Type B pancreatic cell (in vitro differentiated cells): ENCODE data around the gene ATPAF2. TPM values are rescaled to one million over a fixed set of nuclear protein-coding genes. Genes with fewer than 3 reads are reported as not detected.
A peak's percentile ranks its signal among the peaks of the same experiment; 100 is the strongest.

Source experiments
- DNase-seq: peaks from one replicate; pipeline ENCODE4 v3.0.0; 2021; ENCODE audit warnings: mixed read lengths; ENCODE audit not compliant: unreplicated experiment; ENCODE audit errors: extremely low spot score
- H3K27ac Mint-ChIP-seq: 2 replicates; pipeline ENCODE4 v1.8.0; 2021; ENCODE audit warnings: mild to moderate bottlenecking, mixed read lengths
- H3K27me3 Mint-ChIP-seq: 2 replicates; pipeline ENCODE4 v1.8.0; 2021; ENCODE audit warnings: mixed read lengths
- H3K36me3 Mint-ChIP-seq: 2 replicates; pipeline ENCODE4 v1.8.0; 2021; ENCODE audit warnings: mixed read lengths
- H3K4me1 Mint-ChIP-seq: one replicate; pipeline ENCODE4 v1.8.0; 2021; ENCODE audit warnings: mixed read lengths; ENCODE audit not compliant: unreplicated experiment
- H3K4me3 Mint-ChIP-seq: 2 replicates; pipeline ENCODE4 v1.8.0; 2021; ENCODE audit warnings: mild to moderate bottlenecking, mixed read lengths
- H3K9me3 Mint-ChIP-seq: 2 replicates; pipeline ENCODE4 v1.8.0; 2021; ENCODE audit warnings: mixed read lengths
- total RNA-seq: library from RNA; stranded (reverse); gene quantifications from 2 replicates; pipeline ENCODE4 v1.2.1, GENCODE V29; 2021; ENCODE audit warnings: low replicate concordance
- TF ChIP-seq, protein P1 (sequence below): fragments of 200-600 bp; sonication (generic); conservative IDR thresholded peaks from 2 replicates; pipeline ENCODE4 v1.5.0; 2021; ENCODE audit warnings: antibody characterized with exemption, mild to moderate bottlenecking

ATPAF2 gene
- total RNA-seq, 1 donor from 2014 or later = 28.9 TPM

DNA sequence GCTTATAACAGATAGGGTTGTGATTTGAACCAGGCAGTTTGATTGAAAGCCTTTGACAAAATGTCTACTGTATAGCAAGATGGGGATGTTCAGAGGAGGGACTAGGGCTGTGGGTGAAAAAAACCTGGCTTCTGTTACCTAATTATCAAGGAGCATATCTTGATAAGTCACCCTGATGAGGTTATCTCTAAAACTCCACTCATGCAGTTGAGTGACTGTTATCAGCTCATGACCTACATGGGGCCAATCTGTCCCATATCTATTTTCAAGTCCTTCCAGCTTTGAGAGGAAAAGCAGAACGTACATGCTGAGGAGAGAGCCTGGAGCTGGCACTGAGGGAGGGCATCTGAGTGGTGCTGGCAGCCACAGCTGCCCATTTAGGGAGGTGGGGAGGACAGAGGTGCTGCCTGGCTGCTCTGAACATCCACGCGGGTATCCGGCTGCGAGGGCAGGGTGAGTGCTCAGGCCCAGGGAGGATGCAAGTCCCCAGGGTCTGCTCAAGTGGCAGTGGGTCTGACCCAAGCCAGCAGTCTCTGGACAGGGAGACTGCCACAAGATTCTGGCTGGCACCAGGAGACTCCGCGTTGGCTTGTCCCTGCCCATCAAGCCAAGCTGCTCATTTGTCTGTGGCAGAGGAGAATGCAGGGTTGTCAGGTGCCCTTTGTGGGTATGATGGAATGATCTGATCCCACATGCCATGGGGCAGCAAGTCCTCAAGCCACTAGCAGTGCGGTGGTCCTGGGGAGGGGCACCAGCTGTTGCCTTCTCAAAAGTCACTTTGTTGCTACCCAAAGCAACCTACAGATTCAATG lies 29.2 kb downstream of the ATPAF2 start:
- Mint-ChIP-seq H3K4me1 (no peaks in the 10 kb centered on the region), H3K36me3 (peaks cover 9% of the 10 kb centered on the region), H3K27me3 (no peaks in the 10 kb centered on the region), H3K27ac (no peak overlapping the region), H3K9me3 (no peaks in the 10 kb centered on the region), H3K4me3 (no peak overlapping the region)
- TF ChIP-seq, protein P1, sequence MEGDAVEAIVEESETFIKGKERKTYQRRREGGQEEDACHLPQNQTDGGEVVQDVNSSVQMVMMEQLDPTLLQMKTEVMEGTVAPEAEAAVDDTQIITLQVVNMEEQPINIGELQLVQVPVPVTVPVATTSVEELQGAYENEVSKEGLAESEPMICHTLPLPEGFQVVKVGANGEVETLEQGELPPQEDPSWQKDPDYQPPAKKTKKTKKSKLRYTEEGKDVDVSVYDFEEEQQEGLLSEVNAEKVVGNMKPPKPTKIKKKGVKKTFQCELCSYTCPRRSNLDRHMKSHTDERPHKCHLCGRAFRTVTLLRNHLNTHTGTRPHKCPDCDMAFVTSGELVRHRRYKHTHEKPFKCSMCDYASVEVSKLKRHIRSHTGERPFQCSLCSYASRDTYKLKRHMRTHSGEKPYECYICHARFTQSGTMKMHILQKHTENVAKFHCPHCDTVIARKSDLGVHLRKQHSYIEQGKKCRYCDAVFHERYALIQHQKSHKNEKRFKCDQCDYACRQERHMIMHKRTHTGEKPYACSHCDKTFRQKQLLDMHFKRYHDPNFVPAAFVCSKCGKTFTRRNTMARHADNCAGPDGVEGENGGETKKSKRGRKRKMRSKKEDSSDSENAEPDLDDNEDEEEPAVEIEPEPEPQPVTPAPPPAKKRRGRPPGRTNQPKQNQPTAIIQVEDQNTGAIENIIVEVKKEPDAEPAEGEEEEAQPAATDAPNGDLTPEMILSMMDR = no peak
- no peak for DNase-seq

DNA sequence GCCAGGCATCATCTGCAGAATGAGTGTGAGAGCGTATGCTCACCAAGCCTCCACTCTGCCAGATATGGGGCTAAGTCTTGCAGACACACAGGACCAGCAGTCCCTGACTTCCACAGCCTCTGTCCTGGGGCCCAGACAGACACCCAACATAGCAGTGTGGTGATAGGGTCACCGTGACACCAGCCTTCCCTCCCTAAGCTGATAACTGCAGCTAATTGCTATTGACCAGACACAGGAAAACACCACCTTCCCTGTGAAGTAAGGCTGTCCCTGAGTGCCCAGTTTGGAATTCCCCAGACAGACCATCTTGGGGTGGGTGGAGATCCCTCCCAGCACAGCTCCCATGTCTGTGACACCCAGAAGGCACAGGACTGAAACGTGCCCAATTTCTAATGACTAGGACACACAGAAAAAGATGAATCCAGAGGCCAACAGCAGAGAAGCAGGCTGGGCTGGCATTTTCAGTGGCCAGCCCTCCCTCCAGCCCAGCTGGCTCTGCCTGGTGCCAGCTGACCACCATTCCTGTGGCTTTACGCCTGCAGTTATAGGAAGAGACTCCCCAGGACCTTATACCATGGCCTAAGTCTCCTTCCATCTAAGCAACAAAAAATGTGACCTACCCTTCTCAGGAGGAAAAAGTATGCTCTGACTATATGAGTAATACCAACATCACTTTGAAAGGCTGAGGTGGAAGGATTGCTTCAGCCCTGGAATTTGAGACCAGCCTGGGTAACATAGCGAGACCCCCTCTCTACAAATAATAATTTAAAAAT lies 30.3 kb downstream of the ATPAF2 start:
- peaks cover 9% of the 10 kb centered on the region for H3K36me3 Mint-ChIP-seq
- no peak overlapping the region for H3K27ac Mint-ChIP-seq
- TF ChIP-seq, protein P1 = no peak
- H3K27me3 Mint-ChIP-seq = no peaks in the 10 kb centered on the region
- DNase-seq = no peak
- no peaks in the 10 kb centered on the region for H3K4me1 Mint-ChIP-seq
- H3K9me3 Mint-ChIP-seq = no peaks in the 10 kb centered on the region
- no peak overlapping the region for H3K4me3 Mint-ChIP-seq

DNA sequence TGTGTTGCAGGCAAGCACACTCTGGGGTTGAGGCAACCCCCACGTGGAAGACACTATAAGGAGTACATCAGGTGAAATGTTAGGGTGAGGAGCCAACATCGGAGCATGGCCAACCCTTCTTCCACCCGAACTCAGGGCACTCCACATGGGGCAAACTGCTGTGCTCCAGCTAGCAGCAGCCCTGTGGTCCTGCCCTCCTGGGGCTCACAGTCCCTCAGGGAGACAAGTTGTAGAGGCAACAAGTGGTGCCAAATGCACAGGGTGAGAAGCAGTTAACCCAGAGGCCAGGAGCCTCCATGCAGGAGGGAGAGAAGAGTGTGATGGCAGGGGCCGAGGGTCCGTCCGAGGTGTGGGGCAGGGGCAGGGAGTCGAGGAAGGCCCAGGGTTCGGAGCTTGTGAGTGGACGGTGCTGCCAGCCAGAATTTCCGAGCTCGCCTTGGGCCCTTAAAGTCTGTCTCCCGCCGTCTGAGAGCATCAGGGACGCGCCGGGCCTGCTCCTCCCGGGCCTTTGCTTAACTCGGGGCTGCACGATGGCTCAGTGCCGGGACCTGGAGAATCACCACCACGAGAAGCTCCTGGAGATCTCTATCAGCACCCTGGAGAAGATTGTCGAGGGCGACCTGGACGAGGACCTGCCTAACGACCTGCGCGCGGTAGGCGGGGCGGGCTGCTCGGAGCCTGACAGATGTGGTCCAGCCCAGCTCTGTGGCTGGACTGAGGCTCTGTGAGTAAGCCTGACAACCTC lies 32.3 kb downstream of the ATPAF2 start:
- H3K27ac Mint-ChIP-seq = no peak overlapping the region
- no peak for DNase-seq
- no peaks in the 10 kb centered on the region for H3K27me3 Mint-ChIP-seq
- peaks cover 5% of the 10 kb centered on the region for H3K36me3 Mint-ChIP-seq
- TF ChIP-seq, protein P1 = no peak
- no peak overlapping the region for H3K4me3 Mint-ChIP-seq
- peaks cover 4% of the 10 kb centered on the region for H3K4me1 Mint-ChIP-seq
- no peaks in the 10 kb centered on the region for H3K9me3 Mint-ChIP-seq

DNA sequence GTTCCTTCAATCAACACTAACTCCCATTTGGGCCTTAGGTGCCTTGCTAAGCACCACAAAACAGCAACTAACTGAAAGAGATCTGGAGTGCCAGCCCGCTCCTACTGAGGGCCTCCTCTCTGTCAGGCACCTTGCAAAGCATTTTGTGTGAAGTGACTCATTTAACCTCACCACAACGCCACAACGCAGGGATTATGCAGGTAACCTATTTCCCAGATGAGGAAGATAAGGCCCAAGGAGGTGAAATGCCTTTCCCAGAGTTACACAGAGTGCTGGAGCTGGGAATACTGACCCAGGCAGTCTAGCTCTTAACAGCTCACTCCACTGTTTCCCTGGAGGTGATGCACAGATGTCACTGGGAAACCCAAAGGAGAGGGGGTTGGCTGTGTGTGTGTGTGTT lies 33.5 kb downstream of the ATPAF2 start:
- Mint-ChIP-seq H3K4me3 (no peak overlapping the region), H3K4me1 (peaks cover 4% of the 10 kb centered on the region), H3K9me3 (no peaks in the 10 kb centered on the region), H3K27me3 (no peaks in the 10 kb centered on the region), H3K36me3 (peaks cover 5% of the 10 kb centered on the region), H3K27ac (peak overlapping the region; percentile 29)
- no peak for DNase-seq
- TF ChIP-seq, protein P1 = no peak

DNA sequence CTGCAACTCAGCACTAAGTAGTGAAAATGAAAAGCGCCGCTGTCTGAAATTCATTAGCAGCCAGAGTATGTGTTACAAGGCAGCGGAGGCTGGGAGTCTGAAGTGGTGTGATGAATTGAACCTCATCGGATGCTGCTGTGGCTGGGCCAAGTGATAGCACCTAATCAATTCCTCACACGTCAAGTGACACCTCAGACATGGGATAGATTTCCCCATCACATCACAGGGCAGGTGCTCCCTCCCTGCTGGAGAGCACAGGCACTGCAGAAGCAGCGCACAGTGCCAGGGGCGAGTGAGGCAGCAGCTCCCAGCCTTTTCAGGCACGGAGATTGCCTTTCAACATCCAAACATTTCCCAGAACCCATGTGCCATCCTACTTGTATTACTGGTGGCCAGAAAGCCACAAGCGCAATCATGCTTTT lies 34.1 kb downstream of the ATPAF2 start:
- Mint-ChIP-seq H3K27ac (peak overlapping the region; percentile 29), H3K9me3 (no peaks in the 10 kb centered on the region)
- no peak for DNase-seq

More for the DNA sequence above, 34.1 kb downstream of the ATPAF2 start:
- Mint-ChIP-seq H3K36me3 (peaks cover 5% of the 10 kb centered on the region), H3K4me3 (no peak overlapping the region), H3K4me1 (peaks cover 8% of the 10 kb centered on the region), H3K27me3 (no peaks in the 10 kb centered on the region)
- TF ChIP-seq, protein P1 = peak; percentile 57
